ENCODE measurements around the gene PPM1A. TPM values are rescaled to one million over a fixed set of nuclear protein-coding genes. Genes with fewer than 3 reads are reported as not detected.
"Not testable (repeated sequence)": the region's sequence is repeated elsewhere in the genome, so short reads cannot be mapped to it uniquely, and the experiment has no call there.

PPM1A gene
- total RNA-seq, 2 experiments from 2014 or later: 54.5 to 55.2 TPM

- ChIA-PET POLR2A (no interaction called here), CTCF (interaction anchor here (0.8 kb wide), 1 partner anchor 23 kb away, joined by 3 read pairs; no protein-coding TSS in a partner anchor)
- DNase-seq: no peak
- H3K4me3 Mint-ChIP-seq: no peak overlapping the region
- H3K4me1 Mint-ChIP-seq: no peaks in the 10 kb centered on the region
- no peak overlapping the region for H3K27ac Mint-ChIP-seq
- H3K9me3 Mint-ChIP-seq: no peaks in the 10 kb centered on the region
- H3K27me3 Mint-ChIP-seq: no peaks in the 10 kb centered on the region
- peaks cover 40% of the 10 kb centered on the region for H3K36me3 Mint-ChIP-seq (ENCODE audit: low read depth)
Observed at GRCh38 chr14:60288279-60288678, 39.3 kb downstream of the PPM1A start.

DNA sequence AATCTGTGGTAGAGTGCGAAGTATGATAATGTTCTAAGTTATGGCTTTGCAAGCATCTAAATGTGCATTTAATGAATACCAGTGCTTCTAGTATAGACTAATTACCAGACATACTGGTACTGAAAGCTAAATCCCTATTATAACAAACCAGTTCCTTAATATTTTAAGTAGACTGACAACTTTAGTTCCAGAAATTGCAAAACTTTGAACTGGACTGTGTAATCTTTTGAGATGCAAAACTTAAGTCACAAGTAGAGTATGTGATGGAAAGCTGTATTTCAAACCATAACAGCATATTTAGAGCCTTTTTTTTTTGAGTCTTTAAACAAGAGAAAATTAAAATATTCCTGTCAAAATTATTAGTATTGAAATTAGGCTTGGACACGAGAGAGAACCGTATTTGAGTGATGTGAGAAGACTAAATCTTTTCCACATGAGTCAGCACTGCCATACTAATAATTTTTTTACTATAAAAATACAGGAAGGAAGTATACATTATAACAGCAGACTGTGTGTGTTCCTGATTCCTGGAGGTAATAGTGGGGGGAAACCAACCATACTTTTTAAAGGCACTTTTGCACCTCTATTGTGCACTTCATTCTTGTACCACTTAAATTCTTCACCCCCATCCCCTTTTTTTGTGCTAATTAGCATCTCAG is 45.5 kb downstream of the PPM1A start:
- no peak overlapping the region for H3K4me3 Mint-ChIP-seq
- no peaks in the 10 kb centered on the region for H3K4me1 Mint-ChIP-seq
- no peaks in the 10 kb centered on the region for H3K27me3 Mint-ChIP-seq
- no peaks in the 10 kb centered on the region for H3K9me3 Mint-ChIP-seq
- no peak overlapping the region for H3K27ac Mint-ChIP-seq
- DNase-seq: no peak
- ChIA-PET POLR2A (no interaction called here), CTCF (interaction anchor here (1.7 kb wide), 1 partner anchor 33 kb away, joined by 5 read pairs; no protein-coding TSS in a partner anchor)
- H3K36me3 Mint-ChIP-seq (ENCODE audit: low read depth): peaks cover 24% of the 10 kb centered on the region

DNA sequence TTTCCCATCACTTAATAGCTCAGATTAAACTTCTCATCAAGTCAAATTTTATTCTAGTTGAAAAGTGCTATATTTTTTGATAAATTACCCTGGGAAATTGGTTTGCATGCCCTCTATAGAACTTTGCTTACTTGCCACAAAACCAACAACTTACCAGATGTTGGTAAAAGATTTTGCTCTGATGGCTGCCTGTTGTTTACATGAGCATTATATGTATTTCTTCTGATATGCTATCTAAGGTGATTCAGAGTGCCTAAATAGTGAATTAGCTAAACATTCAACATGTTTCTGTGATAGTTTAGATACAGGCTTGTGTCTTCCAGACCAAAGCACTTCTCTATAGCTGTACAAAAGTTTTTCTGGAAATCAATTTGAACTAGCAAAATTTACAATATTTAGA is 51.0 kb downstream of the PPM1A start:
- CTCF ChIA-PET: interaction anchor here (1.1 to 1.8 kb wide), 2 partner anchors 31 to 335 kb away, joined by 3 to 7 read pairs; no protein-coding TSS in a partner anchor
- no peak overlapping the region for H3K4me3 Mint-ChIP-seq
- POLR2A ChIA-PET: interaction anchor here (1.0 to 1.4 kb wide), 2 partner anchors 31 to 110 kb away, joined by 3 to 6 read pairs; no protein-coding TSS in a partner anchor
- no peak for DNase-seq
- H3K9me3 Mint-ChIP-seq: no peaks in the 10 kb centered on the region
- H3K4me1 Mint-ChIP-seq: no peaks in the 10 kb centered on the region
- no peak overlapping the region for H3K27ac Mint-ChIP-seq
- no peaks in the 10 kb centered on the region for H3K27me3 Mint-ChIP-seq
- H3K36me3 Mint-ChIP-seq (ENCODE audit: low read depth): peaks cover 5% of the 10 kb centered on the region

GRCh38 chr14:60301685-60302084 is 52.7 kb downstream of the PPM1A start:
- POLR2A ChIA-PET: no interaction called here
- peaks cover 5% of the 10 kb centered on the region for H3K36me3 Mint-ChIP-seq (ENCODE audit: low read depth)
- H3K4me1 Mint-ChIP-seq: no peaks in the 10 kb centered on the region
- H3K27me3 Mint-ChIP-seq: no peaks in the 10 kb centered on the region
- H3K27ac Mint-ChIP-seq: no peak overlapping the region
- H3K4me3 Mint-ChIP-seq: no peak overlapping the region
- CTCF ChIA-PET: no interaction called here
- no peaks in the 10 kb centered on the region for H3K9me3 Mint-ChIP-seq
- DNase-seq: no peak

DNA sequence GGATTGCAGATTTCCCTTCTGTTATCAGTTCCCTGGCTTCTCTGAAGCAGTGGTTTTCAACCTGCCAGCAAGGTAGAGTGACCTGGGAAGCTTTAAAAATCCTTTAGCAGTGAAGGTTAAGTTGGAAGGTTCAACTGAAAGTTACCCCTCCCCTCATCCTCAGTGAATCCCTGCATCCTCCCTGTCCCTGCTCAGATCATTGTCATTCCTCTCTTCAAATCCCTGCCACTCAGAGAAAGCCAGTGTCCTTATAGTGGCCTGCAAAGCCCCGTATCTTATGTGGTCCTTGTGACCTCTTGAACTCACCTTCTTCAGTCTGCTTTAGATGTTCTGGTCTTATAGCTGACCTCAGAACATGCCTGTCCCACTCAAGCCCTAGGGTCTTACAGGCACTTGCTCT is 53.6 kb downstream of the PPM1A start:
- no peaks in the 10 kb centered on the region for H3K36me3 Mint-ChIP-seq (ENCODE audit: low read depth)
- H3K9me3 Mint-ChIP-seq: no peaks in the 10 kb centered on the region
- DNase-seq: no peak
- H3K4me3 Mint-ChIP-seq: no peak overlapping the region
- ChIA-PET CTCF (no interaction called here), POLR2A (interaction anchor here (1.0 kb wide), 1 partner anchor 54 kb away, joined by 3 read pairs; the partner anchor contains the start of gene PPM1A)
- no peaks in the 10 kb centered on the region for H3K4me1 Mint-ChIP-seq
- no peak overlapping the region for H3K27ac Mint-ChIP-seq
- no peaks in the 10 kb centered on the region for H3K27me3 Mint-ChIP-seq

- CTCF ChIA-PET: interaction anchor here (1.7 kb wide), 1 partner anchor 27 kb away, joined by 3 read pairs; no protein-coding TSS in a partner anchor
- no peak overlapping the region for H3K4me3 Mint-ChIP-seq
- no peak overlapping the region for H3K27ac Mint-ChIP-seq
- POLR2A ChIA-PET: interaction anchor here (0.9 to 1.6 kb wide), 2 partner anchors 24 to 28 kb away, joined by 4 read pairs; no protein-coding TSS in a partner anchor
- no peaks in the 10 kb centered on the region for H3K36me3 Mint-ChIP-seq (ENCODE audit: low read depth)
- no peaks in the 10 kb centered on the region for H3K27me3 Mint-ChIP-seq
- no peak for DNase-seq
- no peaks in the 10 kb centered on the region for H3K9me3 Mint-ChIP-seq
- H3K4me1 Mint-ChIP-seq: no peaks in the 10 kb centered on the region
Observed at GRCh38 chr14:60303745-60304144, 54.7 kb downstream of the PPM1A start.

DNA sequence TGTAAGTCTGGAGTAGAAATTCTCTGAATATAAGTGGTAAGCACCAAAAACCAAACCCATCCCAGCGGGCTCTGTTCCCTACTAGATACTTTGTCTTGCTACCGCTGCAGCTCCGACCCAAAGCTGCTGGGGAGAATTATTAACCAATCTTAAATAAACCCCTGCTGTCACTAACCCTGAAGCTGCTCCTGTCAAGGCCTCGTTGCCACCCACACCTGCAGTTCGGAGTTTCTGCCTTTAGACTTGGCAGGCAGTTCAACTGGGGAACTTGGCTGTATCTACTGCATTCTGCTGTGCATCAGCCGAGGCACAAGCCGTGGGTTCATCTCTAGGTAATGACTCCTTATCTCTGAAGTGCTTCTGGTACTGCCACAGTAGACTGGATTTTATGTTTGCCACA is 55.5 kb downstream of the PPM1A start:
- Mint-ChIP-seq H3K4me1 (no peaks in the 10 kb centered on the region), H3K4me3 (no peak overlapping the region), H3K9me3 (no peaks in the 10 kb centered on the region), H3K27me3 (no peaks in the 10 kb centered on the region), H3K36me3 (ENCODE audit: low read depth) (no peaks in the 10 kb centered on the region), H3K27ac (no peak overlapping the region)
- CTCF ChIA-PET: interaction anchor here (1.7 kb wide), 1 partner anchor 27 kb away, joined by 3 read pairs; no protein-coding TSS in a partner anchor
- POLR2A ChIA-PET: interaction anchor here (1.6 kb wide), 1 partner anchor 29 kb away, joined by 4 read pairs; no protein-coding TSS in a partner anchor
- DNase-seq: no peak

DNA sequence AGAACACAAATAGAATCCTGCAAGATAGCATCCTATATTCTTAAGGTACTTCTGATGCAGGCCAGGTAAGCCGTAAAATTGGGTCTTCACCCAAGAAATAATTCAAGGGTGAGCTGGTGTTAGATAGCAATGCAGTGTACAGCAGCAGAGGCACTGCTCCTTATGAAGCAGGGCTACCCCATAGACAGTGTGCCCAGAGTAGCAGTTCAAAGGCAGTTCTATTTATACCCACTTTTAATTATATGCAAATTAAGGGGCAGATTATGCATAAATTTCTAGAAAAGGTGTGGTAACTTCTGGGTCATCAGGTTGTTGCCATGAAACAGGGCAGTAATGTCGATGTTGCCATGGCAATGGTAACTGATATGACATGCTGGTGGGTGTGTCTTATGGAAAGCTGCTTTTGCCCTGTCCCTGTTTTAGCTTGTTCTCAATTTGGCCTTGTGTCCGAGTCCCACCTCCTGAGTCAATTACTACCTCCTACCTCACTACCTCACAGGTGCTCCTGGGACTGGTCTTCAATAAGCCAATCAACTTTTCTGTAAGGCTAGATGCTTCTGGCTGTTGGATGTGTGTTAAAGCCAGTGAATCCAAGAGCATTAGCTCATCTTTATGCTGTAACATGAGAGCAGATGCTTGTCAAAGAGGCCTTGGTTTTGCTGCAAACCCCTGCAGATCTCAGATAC is 61.0 kb downstream of the PPM1A start:
- H3K4me1 Mint-ChIP-seq: no peaks in the 10 kb centered on the region
- no peak overlapping the region for H3K4me3 Mint-ChIP-seq
- DNase-seq: no peak
- H3K36me3 Mint-ChIP-seq (ENCODE audit: low read depth): no peaks in the 10 kb centered on the region
- H3K27me3 Mint-ChIP-seq: peaks cover 8% of the 10 kb centered on the region
- H3K9me3 Mint-ChIP-seq: no peaks in the 10 kb centered on the region
- POLR2A ChIA-PET: interaction anchor here (1.3 kb wide), 1 partner anchor 61 kb away, joined by 3 read pairs; the partner anchor contains the start of gene PPM1A
- CTCF ChIA-PET: interaction anchor here (1.6 kb wide), 1 partner anchor 22 kb away, joined by 6 read pairs; no protein-coding TSS in a partner anchor
- no peak overlapping the region for H3K27ac Mint-ChIP-seq

DNA sequence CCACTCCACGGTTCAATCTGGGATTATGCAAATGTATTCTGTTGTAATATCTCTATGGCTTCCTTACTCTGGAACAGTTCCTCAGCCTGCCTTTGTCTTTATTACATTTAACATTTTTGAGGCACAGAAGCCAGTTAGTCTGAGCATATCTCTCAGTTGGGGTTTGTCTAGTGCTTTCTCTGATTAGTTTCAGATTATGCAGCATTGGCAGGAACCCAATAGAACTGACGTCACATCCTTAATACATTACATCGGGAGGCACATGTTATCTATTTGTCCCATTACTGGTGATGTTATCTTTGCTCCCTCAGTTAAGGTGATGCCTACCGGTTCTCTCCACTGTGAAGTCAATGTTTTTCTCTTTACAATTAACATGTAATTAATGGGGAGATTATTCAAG is 62.4 kb downstream of the PPM1A start:
- Mint-ChIP-seq H3K27ac (no peak overlapping the region), H3K27me3 (peaks cover 10% of the 10 kb centered on the region), H3K36me3 (ENCODE audit: low read depth) (no peaks in the 10 kb centered on the region), H3K4me3 (no peak overlapping the region), H3K9me3 (no peaks in the 10 kb centered on the region), H3K4me1 (no peaks in the 10 kb centered on the region)
- ChIA-PET POLR2A (no interaction called here), CTCF (no interaction called here)
- DNase-seq: no peak

- no peak for DNase-seq
- CTCF ChIA-PET: interaction anchor here (1.8 kb wide), 1 partner anchor 14 kb away, joined by 3 read pairs; no protein-coding TSS in a partner anchor
- no peak overlapping the region for H3K27ac Mint-ChIP-seq
- H3K36me3 Mint-ChIP-seq (ENCODE audit: low read depth): no peaks in the 10 kb centered on the region
- peaks cover 10% of the 10 kb centered on the region for H3K27me3 Mint-ChIP-seq
- H3K4me1 Mint-ChIP-seq: no peaks in the 10 kb centered on the region
- POLR2A ChIA-PET: no interaction called here
- no peaks in the 10 kb centered on the region for H3K9me3 Mint-ChIP-seq
- H3K4me3 Mint-ChIP-seq: no peak overlapping the region
Observed at GRCh38 chr14:60313093-60313492, 64.1 kb downstream of the PPM1A start.

DNA sequence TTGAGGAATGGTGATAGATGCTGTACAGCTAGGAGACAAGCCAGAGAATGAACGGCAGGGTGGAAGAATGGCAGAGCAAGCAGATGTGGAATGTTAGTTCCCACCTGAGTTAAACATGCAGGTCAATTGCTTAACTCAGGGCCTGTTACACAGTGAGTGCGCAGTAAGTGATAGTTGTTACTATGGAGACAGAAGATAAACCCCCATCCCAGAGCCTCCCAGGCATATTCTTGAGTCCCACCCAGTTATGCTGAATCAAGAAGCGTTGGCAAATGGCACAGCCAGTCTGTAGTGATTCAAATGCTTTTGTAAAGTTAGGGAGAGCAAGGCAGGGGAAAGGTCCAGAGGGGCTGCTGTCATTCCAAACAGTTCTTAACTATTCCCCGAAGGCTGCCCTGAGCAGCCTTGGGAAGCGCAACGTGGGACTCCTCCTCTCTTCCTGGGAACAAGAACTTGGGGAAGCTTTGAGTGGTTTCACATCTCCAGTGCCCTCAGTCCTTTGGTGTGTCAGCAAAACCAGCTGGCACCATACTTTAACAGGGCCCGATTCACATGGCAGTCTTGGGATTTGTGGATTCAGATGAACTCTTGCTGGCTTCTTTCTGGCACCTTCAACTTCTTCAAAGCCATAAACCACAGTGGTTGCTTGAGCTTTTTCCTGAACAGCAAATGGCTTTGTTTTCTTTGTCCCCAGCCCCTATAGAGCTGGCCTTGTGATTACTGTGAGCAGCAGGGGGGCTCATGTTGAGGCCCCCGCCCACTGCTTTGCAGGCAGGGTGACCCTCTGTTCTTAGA is 66.4 kb downstream of the PPM1A start:
- Mint-ChIP-seq H3K4me3 (no peak overlapping the region), H3K27me3 (peaks cover 10% of the 10 kb centered on the region), H3K4me1 (no peaks in the 10 kb centered on the region), H3K9me3 (no peaks in the 10 kb centered on the region), H3K27ac (no peak overlapping the region), H3K36me3 (ENCODE audit: low read depth) (no peaks in the 10 kb centered on the region)
- DNase-seq: no peak
- ChIA-PET CTCF (no interaction called here), POLR2A (no interaction called here)

GRCh38 chr14:60317609-60318008 is 68.6 kb downstream of the PPM1A start:
- DNase-seq: no peak
- no peaks in the 10 kb centered on the region for H3K9me3 Mint-ChIP-seq
- CTCF ChIA-PET: no interaction called here
- no peaks in the 10 kb centered on the region for H3K36me3 Mint-ChIP-seq (ENCODE audit: low read depth)
- POLR2A ChIA-PET: no interaction called here
- H3K4me3 Mint-ChIP-seq: no peak overlapping the region
- no peak overlapping the region for H3K27ac Mint-ChIP-seq
- no peaks in the 10 kb centered on the region for H3K4me1 Mint-ChIP-seq
- H3K27me3 Mint-ChIP-seq: peaks cover 12% of the 10 kb centered on the region

DNA sequence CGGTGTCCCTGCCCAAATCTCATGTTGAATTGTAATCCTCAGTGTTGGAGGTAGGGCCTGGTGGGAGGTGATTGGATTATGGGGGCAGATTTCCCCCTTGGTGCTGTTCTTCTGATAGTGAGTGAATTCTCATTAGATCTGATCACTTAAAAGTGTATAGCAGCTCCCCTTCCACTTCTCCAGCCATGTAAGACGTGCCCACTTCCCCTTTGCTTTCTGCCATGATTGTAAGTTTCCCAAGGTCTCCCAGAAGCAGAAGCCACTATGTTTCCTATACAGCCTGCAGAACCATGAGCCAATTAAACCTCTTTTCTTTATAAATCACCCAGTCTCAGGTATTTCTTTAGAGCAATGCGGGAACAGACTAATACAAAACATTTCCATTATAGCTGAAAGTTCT is 71.8 kb downstream of the PPM1A start:
- H3K36me3 Mint-ChIP-seq (ENCODE audit: low read depth); H3K27ac Mint-ChIP-seq; DNase-seq; H3K9me3 Mint-ChIP-seq; H3K4me1 Mint-ChIP-seq; POLR2A ChIA-PET; H3K4me3 Mint-ChIP-seq: not testable (repeated sequence)
- H3K27me3 Mint-ChIP-seq: peaks cover 22% of the 10 kb centered on the region
- CTCF ChIA-PET: interaction anchor here (4.2 kb wide), 1 partner anchor 12 kb away, joined by 28 read pairs; no protein-coding TSS in a partner anchor

Measured in activated CD4-positive, alpha-beta memory T cell treated with anti-CD3 and anti-CD28 coated beads, Interleukin-2, amount 10 ng/mL, durations not matched to agents 7 days and 5 days (primary cell).